Right lobe of liver (tissue), 6 donors: Measurements from ENCODE around the gene UROC1. TPM values are rescaled to one million over a fixed set of nuclear protein-coding genes. Genes with fewer than 3 reads are reported as not detected.
A peak's percentile ranks its signal among the peaks of the same experiment; 100 is the strongest.

Experiments used
- ATAC-seq, 4 donors: fragments of 200-7000 bp; cut with Tn5 transposase; one replicate each; pipeline ENCODE4 v1.9.1; 2020; ENCODE audit warnings: mild to moderate bottlenecking in 4 of 4, moderate library complexity in 4 of 4
- DNase-seq, 3 donors: peaks; one replicate each; pipeline ENCODE4 v3.0.0-alpha.2; 2020
- H3K27ac ChIP-seq, 3 donors: fragments of 200-600 bp; one replicate each; pipeline ENCODE4 v1.8.0; 2022
- H3K27me3 ChIP-seq, 2 donors: fragments of 200-600 bp; one replicate each; pipeline ENCODE4 v1.8.0; 2022
- H3K36me3 ChIP-seq, 4 donors: fragments of 200-600 bp; sonication (generic) in 1 of 4; one replicate each; pipeline versions ENCODE4 v1.5.1 to v1.8.0; 2017 to 2022; ENCODE audit warnings: control low read depth in 1 of 4
- H3K4me1 ChIP-seq, 4 donors: fragments of 200-600 bp; sonication (generic) in 1 of 4; one replicate each; pipeline versions ENCODE4 v1.5.1 to v1.8.0; 2017 to 2022; ENCODE audit warnings: control low read depth in 1 of 4
- H3K4me3 ChIP-seq, 3 donors: fragments of 200-600 bp; one replicate each; pipeline ENCODE4 v1.8.0; 2022
- H3K9me3 ChIP-seq, 4 donors: fragments of 200-600 bp; sonication (generic) in 1 of 4; one replicate each; pipeline versions ENCODE4 v1.5.1 to v1.8.0; 2017 to 2022; ENCODE audit warnings: control low read depth in 1 of 4
- CTCF ChIP-seq, 4 donors: fragments of 200-600 bp in 3 of 4; fragments of 450-650 bp in 1 of 4; IDR thresholded peaks; one replicate each; pipeline versions ENCODE4 v1.5.1 to v1.8.0; 2016 to 2022; ENCODE audit warnings: antibody characterized with exemption in 4 of 4, mild to moderate bottlenecking in 2 of 4
- POLR2A ChIP-seq: fragments of 450-650 bp; IDR thresholded peaks from one replicate; pipeline ENCODE4 v1.6.1; 2017; ENCODE audit warnings: antibody characterized with exemption, mild to moderate bottlenecking
- WGBS: methylation state at CpG from one replicate; pipeline ENCODE4 v1.1.6; 2018; ENCODE audit warnings: low coverage, low lambda C conversion rate; ENCODE audit not compliant: insufficient coverage; ENCODE audit errors: missing lambda C conversion rate; 5-methylcytosine and 5-hydroxymethylcytosine counted together
- intact Hi-C, 2 donors: fragments of 100-400 bp; cut with DNase I; formaldehyde crosslinking; loops; one replicate each; pipeline versions ENCODE4 v1.11.2 to v1.14.1; 2022
- total RNA-seq, 6 experiments: library from RNA; depleted of rRNA in 2 of 6; stranded (reverse); fragments of >200 nt in 2 of 6; fragmentation: NEBNext Ultra II Directional in 3 of 6; extraction: Animal tissue kit (Norgen Biotek cat#: 25700) in 3 of 6; gene quantifications; one replicate each; pipeline versions ENCODE4 v1.1.0 to v1.2.4, GENCODE V29; 2016 to 2023
- donor health status: DM: no; HTN: yes; CAD: no.
- donor health status: DM: no; HTN: no; CAD: no.
- donor health status: DM: no; HTN: no; CAD: no.
- donor health status: DM: no; HTN: yes; CAD: no.
- donor health status: DM: no; HTN: yes; CAD: no.

The UROC1 gene
- total RNA-seq, 6 experiments from 2014 or later = 15.1 to 101 (median 55.8) TPM

GRCh38 chr3:126516152-126516935, 1.2 kb downstream of the UROC1 start:
- ATAC-seq = no peak
- no peak for TF ChIP-seq CTCF (IDR thresholded peaks at IDR 0.05)
- WGBS = 29% methylated on average over 6 of the region's 6 CpGs
- H3K4me3 ChIP-seq = peak overlapping the region; percentile 37 to 81 (median 40)
- H3K27ac ChIP-seq = peak overlapping the region in 2 of 3 donors; percentile 19 to 84
- H3K27me3 ChIP-seq = no peaks in the 10 kb centered on the region
- H3K9me3 ChIP-seq = no peaks in the 10 kb centered on the region
- peak in 2 of 3 donors; percentile 19 to 43 for DNase-seq
- intact Hi-C loops = no loop called here
- H3K36me3 ChIP-seq = no peaks in the 10 kb centered on the region
- H3K4me1 ChIP-seq = peaks cover 0 to 59% (median 14%) of the 10 kb centered on the region in 4 donors

- TF ChIP-seq CTCF (IDR thresholded peaks at IDR 0.05) (no peak), POLR2A (no peak)
- no peak for ATAC-seq
- Histone ChIP-seq H3K9me3 (no peaks in the 10 kb centered on the region), H3K4me1 (peaks cover 0 to 54% (median 14%) of the 10 kb centered on the region in 4 donors), H3K36me3 (no peaks in the 10 kb centered on the region), H3K4me3 (peak overlapping the region in 1 of 3 donors; percentile 6), H3K27me3 (no peaks in the 10 kb centered on the region), H3K27ac (no peak overlapping the region)
- 50% methylated on average over 1 of the region's 8 CpGs for WGBS
- intact Hi-C loops = no loop called here
- DNase-seq = peak in 2 of 3 donors; percentile 31 to 46
These were observed 2.4 kb downstream of the UROC1 start for GRCh38 chr3:126515066-126515706.

- TF ChIP-seq CTCF (IDR thresholded peaks at IDR 0.05) = no peak
- no peak for TF ChIP-seq POLR2A
- WGBS = 36% methylated on average over 9 of the region's 11 CpGs
- DNase-seq = peak in 2 of 3 donors; percentile 11 to 42
- no peaks in the 10 kb centered on the region for H3K9me3 ChIP-seq
- H3K27ac ChIP-seq = no peak overlapping the region
- intact Hi-C loops = no loop called here
- H3K4me3 ChIP-seq = no peak overlapping the region
- ATAC-seq = no peak
- H3K27me3 ChIP-seq = no peaks in the 10 kb centered on the region
- peaks cover 0 to 44% (median 12%) of the 10 kb centered on the region in 4 donors for H3K4me1 ChIP-seq
- no peaks in the 10 kb centered on the region for H3K36me3 ChIP-seq
These were observed 3.4 kb downstream of the UROC1 start for GRCh38 chr3:126514161-126514560.

GRCh38 chr3:126512916-126513650, 4.5 kb downstream of the UROC1 start:
- ATAC-seq (peak; percentile 26 to 57 (median 40)), DNase-seq (peak; percentile 27 to 80 (median 69))
- H3K27ac ChIP-seq = no peak overlapping the region
- H3K36me3 ChIP-seq = no peaks in the 10 kb centered on the region
- H3K27me3 ChIP-seq = no peaks in the 10 kb centered on the region
- no peaks in the 10 kb centered on the region for H3K9me3 ChIP-seq
- WGBS = 22% methylated on average over 3 of the region's 12 CpGs
- TF ChIP-seq CTCF (IDR thresholded peaks at IDR 0.05) = no peak
- TF ChIP-seq POLR2A = no peak
- H3K4me1 ChIP-seq = peaks cover 0 to 33% (median 7%) of the 10 kb centered on the region in 4 donors
- no peak overlapping the region for H3K4me3 ChIP-seq
- intact Hi-C loops = no loop called here
